Stimulated activated CD4-positive, alpha-beta T cell treated with anti-CD3 and anti-CD28 coated beads, Interleukin-1b, Interleukin-23, amount 100 ng/mL, for 1 hour (primary cell): ENCODE measurements around the gene OR4M1.
"Not testable (repeated sequence)": the region's sequence is repeated elsewhere in the genome, so short reads cannot be mapped to it uniquely, and the experiment has no call there.

Experiments
- DNase-seq, 2 donors: peaks; one replicate each; pipeline ENCODE4 v3.0.0-alpha.2; 2020; ENCODE audit warnings: low read depth in 2 of 2

The OR4M1 gene, protein sequence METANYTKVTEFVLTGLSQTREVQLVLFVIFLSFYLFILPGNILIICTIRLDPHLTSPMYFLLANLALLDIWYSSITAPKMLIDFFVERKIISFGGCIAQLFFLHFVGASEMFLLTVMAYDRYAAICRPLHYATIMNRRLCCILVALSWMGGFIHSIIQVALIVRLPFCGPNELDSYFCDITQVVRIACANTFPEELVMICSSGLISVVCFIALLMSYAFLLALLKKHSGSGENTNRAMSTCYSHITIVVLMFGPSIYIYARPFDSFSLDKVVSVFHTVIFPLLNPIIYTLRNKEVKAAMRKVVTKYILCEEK

DNA sequence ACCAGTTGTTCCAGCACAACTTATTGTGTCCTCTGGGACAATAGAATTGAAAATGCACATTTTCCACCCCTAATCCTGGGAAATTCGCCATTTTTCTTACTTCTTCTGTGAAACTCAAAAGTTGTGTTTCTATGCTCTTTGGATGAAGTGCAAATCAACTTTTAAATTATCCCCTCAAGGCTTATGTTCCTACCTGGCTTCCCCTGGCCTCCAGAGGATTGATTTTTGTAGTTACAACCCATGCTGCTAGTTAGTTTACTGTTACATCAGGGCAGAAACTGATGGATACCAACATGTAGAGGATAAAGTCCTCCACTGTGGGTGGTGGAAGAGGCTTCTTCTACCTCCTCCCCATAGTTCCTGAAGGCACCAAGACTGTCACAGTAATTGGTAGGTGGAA, at the start of gene OR4M1:
OR4M1 (plus strand) TSS at position 301 of the 400 bp plus-strand sequence. CDS start 6,819 bp downstream, outside the sequence.
- DNase-seq, result not testable (repeated sequence)

DNA sequence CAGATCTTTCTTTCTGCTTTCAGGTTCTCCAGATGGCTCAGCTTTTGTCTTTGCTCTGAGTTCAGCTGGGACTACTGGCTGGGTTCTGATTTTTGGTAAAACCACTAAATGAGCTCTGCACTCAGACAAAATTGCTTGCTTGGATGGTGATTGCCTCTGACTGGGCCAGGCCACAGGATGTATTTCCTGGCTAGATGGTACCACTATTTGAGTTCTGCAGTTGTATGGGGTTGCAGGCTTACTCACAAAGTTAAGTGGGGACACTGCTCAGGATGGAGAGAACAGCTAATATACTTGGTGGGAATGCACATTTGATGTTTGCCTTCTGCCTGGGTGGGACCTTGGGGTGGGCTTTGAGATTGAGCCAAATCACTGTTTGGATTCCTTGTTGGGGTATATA, 43.9 kb upstream of the OR4M1 start:
- no peak for DNase-seq

DNA sequence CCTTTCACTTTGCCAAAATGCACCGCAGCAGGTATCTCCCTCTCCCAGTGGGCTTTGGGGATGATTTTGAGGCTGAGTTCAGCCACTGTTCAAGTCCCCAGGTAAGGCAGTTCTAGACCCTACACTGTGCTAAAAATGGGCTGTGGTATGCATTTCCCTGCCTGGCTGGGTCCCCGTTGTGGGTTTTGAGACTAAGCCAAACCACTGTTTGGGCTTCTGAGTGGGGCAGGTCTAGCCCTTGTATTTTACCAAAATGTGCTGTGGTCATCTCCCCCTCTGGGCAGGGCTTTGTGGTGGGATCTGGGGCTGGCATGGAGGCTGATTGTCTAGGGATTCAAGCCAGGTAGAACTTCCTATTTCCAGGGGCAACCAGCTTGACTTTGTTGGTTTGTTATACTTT, 43.5 kb upstream of the OR4M1 start:
- DNase-seq, result no peak

DNA sequence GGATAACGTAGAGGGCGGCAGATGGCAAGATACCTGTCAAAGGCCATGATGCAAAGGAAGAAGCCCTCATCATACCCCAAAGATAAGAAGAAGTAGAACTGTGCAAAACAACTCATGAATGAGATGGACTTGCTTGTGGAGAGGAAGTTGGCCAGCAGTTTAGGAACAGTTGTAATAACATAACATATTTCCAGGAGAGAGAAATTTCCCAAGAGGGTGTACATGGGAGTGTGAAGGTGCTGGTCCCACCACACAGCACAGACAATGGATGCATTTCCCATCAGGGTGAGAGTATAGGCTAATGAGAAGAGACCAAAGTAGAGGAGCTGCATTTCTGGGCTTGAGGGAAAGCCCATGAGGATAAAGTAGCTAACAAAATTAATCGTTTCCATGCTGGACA, 39.4 kb upstream of the OR4M1 start:
- DNase-seq, result not testable (repeated sequence)

- no peak for DNase-seq
Measured at GRCh38 chr14:19743256-19743655, 30.0 kb upstream of the OR4M1 start, which contains the start of gene OR4Q3. OR4Q3 (plus strand) TSS chr14:19743571.

DNA sequence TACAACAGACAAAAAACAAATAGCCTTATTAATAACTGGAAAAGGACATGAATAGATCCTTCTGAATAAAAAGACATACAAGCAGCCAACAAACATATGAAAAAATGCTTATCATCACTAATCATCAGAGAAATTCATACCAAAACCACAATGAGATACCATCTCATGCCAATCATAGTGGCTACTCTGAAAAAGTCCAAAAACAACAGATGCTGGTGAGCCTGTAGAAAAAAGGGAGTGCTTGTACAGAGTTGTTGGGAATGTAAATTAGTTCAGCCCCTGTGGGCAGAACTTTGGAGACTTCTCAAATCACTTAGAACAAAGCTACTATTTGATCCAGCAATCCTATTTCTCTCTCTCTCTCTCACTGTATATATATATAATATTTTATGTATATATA, 21.0 kb upstream of the OR4M1 start:
- DNase-seq, result not testable (repeated sequence)

- DNase-seq, result no peak
Measured at GRCh38 chr14:19754172-19754571, 19.1 kb upstream of the OR4M1 start.

DNA sequence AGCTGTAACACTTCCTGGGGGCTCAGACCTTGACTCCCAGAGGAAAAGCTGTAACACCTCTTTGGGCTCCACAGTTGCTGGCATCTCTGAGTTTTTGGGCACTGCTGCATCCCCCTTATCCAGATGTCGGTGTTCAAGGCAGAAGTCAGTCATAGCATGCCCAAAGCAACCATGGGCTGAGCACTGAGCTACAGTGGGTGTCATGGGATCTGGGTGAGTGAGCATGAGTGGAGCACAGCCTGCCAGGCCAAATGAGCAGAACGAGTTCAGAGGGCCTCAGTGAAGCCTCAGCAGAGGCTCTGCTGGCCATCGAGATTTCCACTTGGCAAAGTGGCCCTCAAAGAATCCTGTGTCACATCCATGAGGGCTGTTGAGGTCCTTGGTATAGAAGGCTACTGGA, 1.8 kb upstream of the OR4M1 start:
- not testable (repeated sequence) for DNase-seq

GRCh38 chr14:19771895-19772430, 1.3 kb upstream of the OR4M1 start:
- DNase-seq, result no peak

DNA sequence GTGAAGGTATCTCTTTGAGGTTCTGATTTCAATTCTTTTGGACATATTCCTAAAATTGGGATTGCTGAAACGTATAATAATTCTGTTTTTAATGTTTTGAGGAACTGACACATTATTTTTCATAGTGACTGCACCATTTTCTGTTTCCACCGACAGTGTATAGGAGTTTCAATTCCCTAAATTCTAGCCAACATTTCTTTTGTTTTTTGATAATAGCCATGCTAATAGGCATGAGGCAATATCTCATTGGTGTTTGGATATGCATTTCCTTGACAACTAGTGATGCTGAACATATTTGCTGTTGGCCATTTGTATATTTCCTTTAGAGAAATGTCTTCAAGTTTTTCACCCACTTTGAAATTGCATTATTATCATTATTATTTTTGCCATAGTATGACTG, 850 bp upstream of the OR4M1 start:
- DNase-seq, result not testable (repeated sequence)

- no peak for DNase-seq
Measured at GRCh38 chr14:19775587-19775986, 2.3 kb downstream of the OR4M1 start.

DNA sequence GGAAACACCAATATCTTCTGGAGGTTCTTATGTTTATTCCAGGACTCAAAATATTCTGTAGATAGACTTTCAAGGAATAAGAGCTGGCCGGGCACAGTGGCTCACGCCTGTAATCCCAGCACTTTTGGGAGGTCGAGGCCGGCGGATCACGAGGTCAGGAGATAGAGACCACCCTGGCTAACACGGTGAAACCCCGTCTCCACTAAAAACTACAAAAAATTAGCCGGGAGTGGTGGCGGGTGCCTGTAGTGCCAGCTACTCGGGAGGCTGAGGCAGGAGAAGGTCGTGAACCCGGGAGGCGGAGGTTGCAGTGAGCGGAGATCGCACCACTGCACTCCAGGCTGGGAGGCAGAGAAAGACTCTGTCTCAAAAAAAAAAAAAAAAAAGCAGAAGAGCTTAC, 12.5 kb downstream of the OR4M1 start:
- not testable (repeated sequence) for DNase-seq

GRCh38 chr14:19787318-19787717, 14.0 kb downstream of the OR4M1 start:
- DNase-seq, result not testable (repeated sequence)

DNA sequence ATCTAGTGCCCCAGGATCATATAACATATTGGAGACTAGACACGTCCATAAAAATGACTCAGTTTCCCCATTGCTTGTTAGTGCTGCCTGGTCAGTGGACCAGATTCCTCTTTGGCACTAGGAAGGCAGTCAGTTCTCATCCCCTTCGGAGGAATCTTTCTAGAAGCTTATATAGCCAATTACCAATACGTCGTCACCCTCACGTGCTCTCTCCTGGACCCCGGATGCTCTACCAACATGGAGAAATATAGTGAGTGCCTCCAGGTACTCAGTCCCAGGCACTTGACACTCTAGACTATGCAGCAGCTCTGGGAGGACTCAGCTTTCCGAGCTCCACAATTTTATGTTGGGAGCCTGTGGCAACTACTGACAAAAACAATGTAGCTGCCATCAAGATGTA, 14.8 kb downstream of the OR4M1 start:
- not testable (repeated sequence) for DNase-seq

DNA sequence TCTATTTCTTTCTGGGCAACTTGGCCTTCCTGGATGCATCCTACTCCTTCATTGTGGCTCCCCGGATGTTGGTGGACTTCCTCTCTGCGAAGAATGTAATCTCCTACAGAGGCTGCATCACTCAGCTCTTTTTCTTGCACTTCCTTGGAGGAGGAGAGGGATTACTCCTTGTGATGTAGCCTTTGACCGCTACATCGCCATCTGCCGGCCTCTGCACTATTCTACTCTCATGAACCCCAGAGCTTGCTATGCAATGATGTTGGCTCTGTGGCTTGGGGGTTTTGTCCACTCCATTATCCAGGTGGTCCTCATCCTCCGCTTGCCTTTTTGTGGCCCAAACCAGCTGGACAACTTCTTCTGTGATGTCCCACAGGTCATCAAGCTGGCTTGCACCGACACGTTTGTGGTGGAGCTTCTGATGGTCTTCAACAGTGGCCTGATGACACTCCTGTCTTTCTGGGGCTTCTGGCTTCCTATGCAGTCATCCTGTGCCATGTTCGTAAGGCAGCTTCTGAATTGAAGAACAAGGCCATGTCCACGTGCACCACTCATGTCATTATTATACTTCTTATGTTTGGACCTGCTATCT, 23.3 kb downstream of the OR4M1 start:
- not testable (repeated sequence) for DNase-seq

DNA sequence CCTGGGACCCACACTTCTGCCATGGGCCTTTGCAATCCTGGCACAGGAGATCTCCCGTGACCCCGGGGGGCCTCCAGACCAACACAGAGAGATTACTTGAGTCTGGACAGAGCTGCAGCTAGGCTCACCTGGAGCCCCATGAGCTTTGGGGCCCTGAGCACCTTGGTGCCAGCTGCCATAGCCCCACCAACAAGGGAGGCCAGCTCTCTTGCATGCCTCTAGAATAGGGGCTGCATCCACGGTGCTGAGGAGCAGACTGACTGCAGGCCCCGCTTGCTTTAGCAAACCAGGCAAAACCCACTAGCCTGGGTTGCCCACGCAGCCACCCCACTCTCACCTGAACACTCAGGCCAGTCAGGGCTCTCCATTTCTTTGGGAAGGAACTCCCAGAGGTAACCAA, 26.6 kb downstream of the OR4M1 start:
- no peak for DNase-seq

GRCh38 chr14:19800282-19801117, 27.2 kb downstream of the OR4M1 start:
- no peak for DNase-seq

DNA sequence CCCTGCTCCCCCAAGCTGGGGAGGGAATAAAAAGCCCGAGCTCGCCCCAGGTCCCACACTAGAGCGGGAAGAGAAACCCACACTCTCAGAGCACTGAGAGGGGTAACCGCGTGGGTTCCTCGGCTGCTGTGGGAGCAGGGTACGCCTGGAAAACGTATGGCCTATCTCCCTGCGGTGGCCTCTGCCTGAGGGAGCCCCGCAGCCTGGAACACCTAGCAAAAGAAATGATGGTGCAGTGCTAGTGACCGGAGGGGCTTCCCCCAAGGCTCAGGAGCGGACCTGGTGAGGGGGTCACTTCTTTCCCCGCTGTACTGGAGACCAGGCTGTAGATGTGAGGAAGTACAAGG, 27.8 kb downstream of the OR4M1 start:
- DNase-seq, result no peak

DNA sequence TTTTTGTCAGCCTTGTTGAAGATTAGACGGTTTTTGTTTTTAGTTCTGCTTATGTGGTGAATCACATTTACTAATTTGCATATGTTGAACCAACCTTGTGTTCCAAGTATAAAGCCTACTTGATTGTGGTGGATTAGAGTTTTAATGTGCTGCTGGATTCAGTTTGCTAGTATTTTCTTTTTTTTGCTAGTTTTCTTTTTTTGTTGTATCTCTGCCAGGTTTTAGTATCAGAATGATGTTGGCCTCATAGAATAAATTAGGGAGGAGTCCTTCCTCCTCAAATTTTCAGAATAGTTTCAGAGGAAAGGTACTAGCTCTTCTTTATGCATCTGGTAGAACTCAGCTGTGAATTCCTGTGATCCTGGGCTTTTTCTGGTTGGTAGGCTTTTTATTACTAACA, 30.2 kb downstream of the OR4M1 start, which contains the start of gene OR4N2:
OR4N2 (plus strand) TSS at position 301 of the 400 bp plus-strand sequence. CDS start 23,679 bp downstream, outside the sequence.
- DNase-seq, result not testable (repeated sequence)

- DNase-seq, result not testable (repeated sequence)
Measured at GRCh38 chr14:19813171-19813920, 40.0 kb downstream of the OR4M1 start.

DNA sequence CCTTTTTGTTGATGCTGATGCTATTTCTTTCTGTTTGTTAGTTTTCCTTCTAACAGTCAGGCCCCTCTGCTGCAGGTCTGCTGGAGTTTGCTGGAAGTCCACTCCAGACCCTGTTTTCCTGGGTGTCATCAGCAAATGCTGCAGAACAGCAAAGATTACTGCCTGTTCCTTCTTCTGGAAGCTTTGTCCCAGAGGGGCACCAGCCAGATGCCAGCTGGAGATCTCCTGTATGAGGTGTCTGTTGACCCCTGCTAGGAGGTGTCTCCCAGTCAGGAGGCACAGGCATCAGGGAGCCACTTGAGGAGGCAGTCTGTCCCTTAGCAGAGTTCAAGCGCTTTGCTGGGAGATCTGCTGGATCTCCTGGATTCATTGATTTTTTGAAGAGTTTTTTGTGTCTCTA, 46.6 kb downstream of the OR4M1 start:
- DNase-seq, result not testable (repeated sequence)
